ENCODE data around the gene MATN1.

The MATN1 gene

GRCh38 chr1:30698401-30698981 is 24.9 kb downstream of the MATN1 start:
- H3K27ac ChIP-seq (ENCODE audit: insufficient read depth, low read length, poor library complexity, severe bottlenecking), result no peak overlapping the region
- H3K4me1 ChIP-seq (ENCODE audit: control insufficient read depth, insufficient read depth, low read length, poor library complexity, severe bottlenecking), result no peaks in the 10 kb centered on the region
- no peaks in the 10 kb centered on the region for H3K9me3 ChIP-seq (ENCODE audit: control insufficient read depth, low read length)
- no peaks in the 10 kb centered on the region for H3K27me3 ChIP-seq (replicated peaks; ENCODE audit: control insufficient read depth, insufficient read depth, low read length, poor library complexity, severe bottlenecking)
- no peak for DNase-seq
- no peak overlapping the region for H3K4me3 ChIP-seq (ENCODE audit: insufficient read depth, low read depth, low read length, poor library complexity, severe bottlenecking)
- no peaks in the 10 kb centered on the region for H3K36me3 ChIP-seq (ENCODE audit: control insufficient read depth, insufficient read depth, low read length)

- Histone ChIP-seq H3K4me3 (ENCODE audit: insufficient read depth, low read depth, low read length, poor library complexity, severe bottlenecking) (no peak overlapping the region), H3K9me3 (ENCODE audit: control insufficient read depth, low read length) (no peaks in the 10 kb centered on the region), H3K27ac (ENCODE audit: insufficient read depth, low read length, poor library complexity, severe bottlenecking) (no peak overlapping the region), H3K36me3 (ENCODE audit: control insufficient read depth, insufficient read depth, low read length) (no peaks in the 10 kb centered on the region), H3K27me3 (replicated peaks; ENCODE audit: control insufficient read depth, insufficient read depth, low read length, poor library complexity, severe bottlenecking) (no peaks in the 10 kb centered on the region), H3K4me1 (ENCODE audit: control insufficient read depth, insufficient read depth, low read length, poor library complexity, severe bottlenecking) (no peaks in the 10 kb centered on the region)
- no peak for DNase-seq
Observed at GRCh38 chr1:30697571-30698376, 25.6 kb downstream of the MATN1 start.

- Histone ChIP-seq H3K36me3 (ENCODE audit: control insufficient read depth, insufficient read depth, low read length) (no peaks in the 10 kb centered on the region), H3K9me3 (ENCODE audit: control insufficient read depth, low read length) (no peaks in the 10 kb centered on the region), H3K4me3 (ENCODE audit: insufficient read depth, low read depth, low read length, poor library complexity, severe bottlenecking) (no peak overlapping the region), H3K27me3 (replicated peaks; ENCODE audit: control insufficient read depth, insufficient read depth, low read length, poor library complexity, severe bottlenecking) (no peaks in the 10 kb centered on the region), H3K4me1 (ENCODE audit: control insufficient read depth, insufficient read depth, low read length, poor library complexity, severe bottlenecking) (no peaks in the 10 kb centered on the region), H3K27ac (ENCODE audit: insufficient read depth, low read length, poor library complexity, severe bottlenecking) (no peak overlapping the region)
- DNase-seq, result no peak
Observed at GRCh38 chr1:30696831-30697230, 26.6 kb downstream of the MATN1 start.

- H3K27ac ChIP-seq (ENCODE audit: insufficient read depth, low read length, poor library complexity, severe bottlenecking), result no peak overlapping the region
- H3K4me3 ChIP-seq (ENCODE audit: insufficient read depth, low read depth, low read length, poor library complexity, severe bottlenecking), result no peak overlapping the region
- DNase-seq, result no peak
- H3K4me1 ChIP-seq (ENCODE audit: control insufficient read depth, insufficient read depth, low read length, poor library complexity, severe bottlenecking), result no peaks in the 10 kb centered on the region
- no peaks in the 10 kb centered on the region for H3K9me3 ChIP-seq (ENCODE audit: control insufficient read depth, low read length)
- H3K27me3 ChIP-seq (replicated peaks; ENCODE audit: control insufficient read depth, insufficient read depth, low read length, poor library complexity, severe bottlenecking), result no peaks in the 10 kb centered on the region
- no peaks in the 10 kb centered on the region for H3K36me3 ChIP-seq (ENCODE audit: control insufficient read depth, insufficient read depth, low read length)
Observed at GRCh38 chr1:30695439-30695841, 27.9 kb downstream of the MATN1 start.

- H3K4me3 ChIP-seq (ENCODE audit: insufficient read depth, low read depth, low read length, poor library complexity, severe bottlenecking), result no peak overlapping the region
- H3K36me3 ChIP-seq (ENCODE audit: control insufficient read depth, insufficient read depth, low read length), result no peaks in the 10 kb centered on the region
- H3K9me3 ChIP-seq (ENCODE audit: control insufficient read depth, low read length), result no peaks in the 10 kb centered on the region
- DNase-seq, result no peak
- H3K27me3 ChIP-seq (replicated peaks; ENCODE audit: control insufficient read depth, insufficient read depth, low read length, poor library complexity, severe bottlenecking), result no peaks in the 10 kb centered on the region
- H3K4me1 ChIP-seq (ENCODE audit: control insufficient read depth, insufficient read depth, low read length, poor library complexity, severe bottlenecking), result no peaks in the 10 kb centered on the region
- H3K27ac ChIP-seq (ENCODE audit: insufficient read depth, low read length, poor library complexity, severe bottlenecking), result no peak overlapping the region
Observed at GRCh38 chr1:30694280-30695175, 28.9 kb downstream of the MATN1 start.

GRCh38 chr1:30693822-30694221 is 29.6 kb downstream of the MATN1 start:
- Histone ChIP-seq H3K27ac (ENCODE audit: insufficient read depth, low read length, poor library complexity, severe bottlenecking) (no peak overlapping the region), H3K9me3 (ENCODE audit: control insufficient read depth, low read length) (no peaks in the 10 kb centered on the region), H3K4me1 (ENCODE audit: control insufficient read depth, insufficient read depth, low read length, poor library complexity, severe bottlenecking) (no peaks in the 10 kb centered on the region), H3K4me3 (ENCODE audit: insufficient read depth, low read depth, low read length, poor library complexity, severe bottlenecking) (no peak overlapping the region), H3K36me3 (ENCODE audit: control insufficient read depth, insufficient read depth, low read length) (no peaks in the 10 kb centered on the region), H3K27me3 (replicated peaks; ENCODE audit: control insufficient read depth, insufficient read depth, low read length, poor library complexity, severe bottlenecking) (no peaks in the 10 kb centered on the region)
- no peak for DNase-seq

GRCh38 chr1:30693366-30693765 is 30.0 kb downstream of the MATN1 start:
- H3K4me3 ChIP-seq (ENCODE audit: insufficient read depth, low read depth, low read length, poor library complexity, severe bottlenecking), result no peak overlapping the region
- no peaks in the 10 kb centered on the region for H3K9me3 ChIP-seq (ENCODE audit: control insufficient read depth, low read length)
- H3K36me3 ChIP-seq (ENCODE audit: control insufficient read depth, insufficient read depth, low read length), result no peaks in the 10 kb centered on the region
- DNase-seq, result no peak
- no peaks in the 10 kb centered on the region for H3K27me3 ChIP-seq (replicated peaks; ENCODE audit: control insufficient read depth, insufficient read depth, low read length, poor library complexity, severe bottlenecking)
- H3K27ac ChIP-seq (ENCODE audit: insufficient read depth, low read length, poor library complexity, severe bottlenecking), result no peak overlapping the region
- no peaks in the 10 kb centered on the region for H3K4me1 ChIP-seq (ENCODE audit: control insufficient read depth, insufficient read depth, low read length, poor library complexity, severe bottlenecking)

GRCh38 chr1:30692948-30693301 is 30.5 kb downstream of the MATN1 start:
- Histone ChIP-seq H3K27me3 (replicated peaks; ENCODE audit: control insufficient read depth, insufficient read depth, low read length, poor library complexity, severe bottlenecking) (no peaks in the 10 kb centered on the region), H3K4me3 (ENCODE audit: insufficient read depth, low read depth, low read length, poor library complexity, severe bottlenecking) (no peak overlapping the region), H3K4me1 (ENCODE audit: control insufficient read depth, insufficient read depth, low read length, poor library complexity, severe bottlenecking) (no peaks in the 10 kb centered on the region), H3K9me3 (ENCODE audit: control insufficient read depth, low read length) (no peaks in the 10 kb centered on the region), H3K27ac (ENCODE audit: insufficient read depth, low read length, poor library complexity, severe bottlenecking) (no peak overlapping the region), H3K36me3 (ENCODE audit: control insufficient read depth, insufficient read depth, low read length) (no peaks in the 10 kb centered on the region)
- no peak for DNase-seq

GRCh38 chr1:30692201-30692947 is 31.0 kb downstream of the MATN1 start:
- Histone ChIP-seq H3K4me1 (ENCODE audit: control insufficient read depth, insufficient read depth, low read length, poor library complexity, severe bottlenecking) (no peaks in the 10 kb centered on the region), H3K27me3 (replicated peaks; ENCODE audit: control insufficient read depth, insufficient read depth, low read length, poor library complexity, severe bottlenecking) (no peaks in the 10 kb centered on the region), H3K9me3 (ENCODE audit: control insufficient read depth, low read length) (no peaks in the 10 kb centered on the region), H3K36me3 (ENCODE audit: control insufficient read depth, insufficient read depth, low read length) (no peaks in the 10 kb centered on the region), H3K4me3 (ENCODE audit: insufficient read depth, low read depth, low read length, poor library complexity, severe bottlenecking) (no peak overlapping the region), H3K27ac (ENCODE audit: insufficient read depth, low read length, poor library complexity, severe bottlenecking) (no peak overlapping the region)
- no peak for DNase-seq
